Measurements from ENCODE around the gene RIC1. TPM values are rescaled to one million over a fixed set of nuclear protein-coding genes. Genes with fewer than 3 reads are reported as not detected.

RIC1 gene
- total and polyA plus RNA-seq, 2 of the 4 experiments (the other 2 are of a cell fraction) = 28.8 to 76.9 TPM

Other genes starting within 250 kb of the RIC1 start
- gene PLGRKT, start 191.2 kb upstream of the RIC1 start, total RNA-seq (2012; rRNA removed) = 12.7 and 13.6 TPM in 2 replicates
- gene PLGRKT, start 191.2 kb upstream of the RIC1 start, polyA plus RNA-seq (2012; rRNA removed) = 8.6 and 10.8 TPM in 2 replicates
- 19.4 and 29.4 TPM in 2 replicates for gene CD274, start 178.6 kb upstream of the RIC1 start, total RNA-seq (2012; rRNA removed)
- gene CD274, start 178.6 kb upstream of the RIC1 start, polyA plus RNA-seq (2012; rRNA removed) = 13.9 and 17.4 TPM in 2 replicates
- 29.7 and 33.3 TPM in 2 replicates for gene PDCD1LG2, start 118.6 kb upstream of the RIC1 start, total RNA-seq (2012; rRNA removed)
- gene PDCD1LG2, start 118.6 kb upstream of the RIC1 start, polyA plus RNA-seq (2012; rRNA removed) = 17.3 and 17.5 TPM in 2 replicates
- 4.7 and 5.0 TPM in 2 replicates for gene ERMP1, start 204.0 kb downstream of the RIC1 start, total RNA-seq (2012; rRNA removed)
- 1.6 and 2.2 TPM in 2 replicates for gene ERMP1, start 204.0 kb downstream of the RIC1 start, polyA plus RNA-seq (2012; rRNA removed)